GM21825 (cell line): ENCODE results near the gene PRDX2.

Experiments used
- ATAC-seq: cut with Tn5 transposase; IDR thresholded peaks from one replicate; pipeline ENCODE4 v1.9.1; 2021; ENCODE audit warnings: mild to moderate bottlenecking, moderate library complexity; ENCODE audit not compliant: unreplicated experiment

Gene PRDX2

DNA sequence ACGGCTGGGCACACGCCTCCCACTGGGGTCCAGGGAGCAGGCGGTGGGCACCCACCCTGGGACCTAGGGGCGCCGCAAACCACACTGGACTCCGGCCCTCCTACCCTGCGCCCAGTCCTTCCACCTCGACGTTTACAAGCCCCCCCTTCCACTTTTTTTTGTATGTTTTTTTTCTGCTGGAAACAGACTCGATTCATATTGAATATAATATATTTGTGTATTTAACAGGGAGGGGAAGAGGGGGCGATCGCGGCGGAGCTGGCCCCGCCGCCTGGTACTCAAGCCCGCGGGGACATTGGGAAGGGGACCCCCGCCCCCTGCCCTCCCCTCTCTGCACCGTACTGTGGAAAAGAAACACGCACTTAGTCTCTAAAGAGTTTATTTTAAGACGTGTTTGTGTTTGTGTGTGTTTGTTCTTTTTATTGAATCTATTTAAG lies 8.7 kb downstream of the PRDX2 start:
- no peak for ATAC-seq

GRCh38 chr19:12792051-12792852 lies 9.3 kb downstream of the PRDX2 start:
- no peak for ATAC-seq

DNA sequence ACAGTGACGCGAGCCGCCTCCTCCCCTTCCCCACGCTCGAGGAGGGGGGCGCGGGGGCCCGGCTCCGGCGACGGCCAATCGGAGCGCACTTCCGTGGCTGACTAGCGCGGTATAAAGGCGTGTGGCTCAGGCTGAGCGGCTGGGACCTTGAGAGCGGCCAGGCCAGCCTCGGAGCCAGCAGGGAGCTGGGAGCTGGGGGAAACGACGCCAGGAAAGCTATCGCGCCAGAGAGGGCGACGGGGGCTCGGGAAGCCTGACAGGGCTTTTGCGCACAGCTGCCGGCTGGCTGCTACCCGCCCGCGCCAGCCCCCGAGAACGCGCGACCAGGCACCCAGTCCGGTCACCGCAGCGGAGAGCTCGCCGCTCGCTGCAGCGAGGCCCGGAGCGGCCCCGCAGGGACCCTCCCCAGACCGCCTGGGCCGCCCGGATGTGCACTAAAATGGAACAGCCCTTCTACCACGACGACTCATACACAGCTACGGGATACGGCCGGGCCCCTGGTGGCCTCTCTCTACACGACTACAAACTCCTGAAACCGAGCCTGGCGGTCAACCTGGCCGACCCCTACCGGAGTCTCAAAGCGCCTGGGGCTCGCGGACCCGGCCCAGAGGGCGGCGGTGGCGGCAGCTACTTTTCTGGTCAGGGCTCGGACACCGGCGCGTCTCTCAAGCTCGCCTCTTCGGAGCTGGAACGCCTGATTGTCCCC lies 10.1 kb downstream of the PRDX2 start, which contains the start of gene JUNB:
TSS of gene JUNB (plus strand) at position 142 of the 706 bp plus-strand sequence. CDS start at position 428, 286 bp downstream.
- ATAC-seq = peak; percentile 26

GRCh38 chr19:12790628-12791344 lies 10.8 kb downstream of the PRDX2 start:
- ATAC-seq = no peak

GRCh38 chr19:12789904-12790619 lies 11.5 kb downstream of the PRDX2 start:
- ATAC-seq = peak; percentile 33

DNA sequence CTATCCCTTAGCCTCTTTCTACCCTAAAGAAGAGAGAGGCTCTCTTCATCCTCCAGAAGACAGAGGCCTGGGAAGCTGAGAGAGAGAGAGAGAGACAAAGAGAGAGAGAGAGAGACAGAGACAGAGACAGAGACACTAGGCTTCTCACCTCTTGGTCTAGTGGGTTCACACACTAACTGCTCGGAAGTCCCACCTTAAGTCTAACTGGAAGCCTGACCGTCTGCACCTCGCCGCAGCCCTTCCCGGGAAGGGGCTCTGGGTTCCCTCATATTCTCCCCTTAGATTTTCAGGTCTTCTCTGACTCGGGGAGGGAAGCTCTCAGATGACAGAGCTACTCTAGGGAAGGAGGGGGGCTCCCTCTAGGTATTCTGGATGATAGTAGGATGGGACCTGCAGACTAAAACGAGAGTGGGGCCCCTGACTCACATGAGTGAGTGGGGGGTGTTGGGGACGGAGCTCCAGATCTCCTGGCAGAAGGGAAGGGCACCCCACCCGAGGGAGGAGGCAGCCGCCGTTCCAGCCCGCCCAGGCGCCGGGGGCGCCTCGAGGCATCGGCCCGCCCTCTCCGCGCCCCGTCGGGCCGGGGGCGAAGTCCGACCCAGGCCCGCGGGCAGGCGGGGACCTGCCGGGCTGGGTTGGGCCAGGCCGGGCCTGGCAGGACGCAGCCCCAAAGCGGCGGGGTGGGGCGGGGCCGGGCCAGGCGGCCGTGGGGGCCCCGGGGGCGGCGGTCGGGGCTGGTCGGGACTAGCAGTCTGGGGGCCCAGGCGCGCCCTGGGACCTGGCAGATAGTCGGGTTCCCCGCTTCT lies 12.3 kb downstream of the PRDX2 start:
- no peak for ATAC-seq

DNA sequence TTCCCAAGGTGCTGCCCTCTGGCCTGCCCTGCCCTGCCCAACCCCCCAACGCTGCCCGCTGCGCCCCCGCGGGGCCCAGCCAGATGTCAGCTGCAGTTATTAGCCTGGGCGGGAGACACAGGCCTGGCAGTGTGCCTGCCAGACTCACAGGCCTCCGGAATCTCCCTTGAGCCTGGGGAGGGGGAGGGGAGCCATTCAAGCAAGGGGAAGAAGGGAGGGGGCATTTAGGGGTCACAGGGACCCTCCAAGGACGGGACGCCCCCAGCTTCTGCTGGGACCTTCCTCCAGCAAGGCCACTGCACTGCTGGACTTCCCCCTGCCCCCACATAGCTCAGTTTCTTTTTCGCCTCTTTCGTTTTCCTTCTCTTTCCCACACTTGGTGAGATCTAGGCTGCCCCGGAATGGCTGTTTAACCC lies 12.9 kb downstream of the PRDX2 start:
- ATAC-seq = no peak

DNA sequence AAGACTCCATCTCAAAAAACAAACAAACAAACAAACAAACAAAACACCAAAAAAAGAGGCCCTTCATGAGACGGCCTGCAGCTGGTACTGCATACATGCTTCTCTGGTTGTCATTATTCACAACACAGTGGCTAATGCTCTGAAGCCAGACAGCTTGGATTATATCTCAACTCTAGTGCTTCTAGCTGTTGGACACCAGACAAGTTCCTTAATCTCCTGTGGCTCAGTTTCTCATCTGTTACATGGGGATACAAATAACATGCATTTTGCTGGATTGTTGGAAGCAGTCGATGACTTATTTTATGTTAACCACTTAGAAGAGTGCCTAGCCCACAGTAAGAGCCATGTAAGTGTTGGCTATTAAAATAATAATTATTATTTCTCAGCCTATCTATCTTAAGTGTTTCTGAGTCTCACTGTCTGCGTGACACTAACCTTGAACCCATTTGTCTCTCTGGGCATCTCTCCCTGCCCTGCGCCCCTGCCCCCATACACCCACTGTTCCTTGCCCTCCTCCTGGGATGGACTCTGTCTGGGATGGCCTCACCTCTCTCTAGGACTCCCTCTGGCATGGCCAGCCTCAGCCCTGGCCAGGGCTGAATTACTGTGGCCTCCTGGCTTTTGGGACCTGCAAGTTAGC lies 13.4 kb downstream of the PRDX2 start:
- ATAC-seq = no peak

DNA sequence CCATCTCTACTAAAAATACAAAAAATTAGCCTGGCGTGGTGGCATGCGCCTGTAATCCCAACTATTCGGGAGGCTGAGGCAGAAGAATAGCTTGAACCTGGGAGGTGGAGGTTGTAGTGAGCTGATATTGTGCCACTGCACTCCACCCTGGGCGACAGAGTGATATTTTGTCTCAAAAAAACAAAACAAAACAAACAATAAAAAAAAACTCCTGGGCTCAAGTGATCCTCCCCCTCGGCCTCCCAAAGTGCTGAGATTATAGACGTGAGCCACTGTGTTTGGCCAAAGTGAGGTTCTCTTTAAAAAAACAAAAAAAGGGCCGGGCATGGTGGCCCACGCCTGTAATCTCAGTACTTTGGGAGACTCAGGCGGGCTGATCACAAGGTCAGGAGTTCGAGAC lies 14.1 kb downstream of the PRDX2 start:
- ATAC-seq = no peak

DNA sequence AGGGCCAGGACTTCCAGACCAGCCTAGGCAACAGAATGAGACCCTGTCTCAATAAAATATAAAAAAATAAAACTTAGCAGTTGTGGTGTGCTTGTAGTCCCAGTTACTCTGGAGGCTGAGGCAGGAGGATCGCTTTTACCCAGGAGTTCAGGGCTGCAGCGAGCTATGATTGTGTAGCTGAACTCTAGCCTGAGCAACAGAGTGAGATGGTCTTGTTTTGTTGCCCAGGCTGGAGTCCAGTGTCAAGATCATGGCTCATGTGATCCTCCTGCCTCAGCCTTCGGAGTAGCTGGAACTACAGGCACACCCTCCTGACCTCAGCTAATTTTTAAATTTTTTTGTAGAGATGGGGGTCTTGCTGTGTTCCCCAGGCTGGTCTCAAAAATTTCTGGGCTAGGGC lies 14.6 kb downstream of the PRDX2 start:
- ATAC-seq = no peak

- no peak for ATAC-seq
Measured at GRCh38 chr19:12786141-12786870, 15.3 kb downstream of the PRDX2 start.

- ATAC-seq = no peak
Measured at GRCh38 chr19:12785431-12786031, 16.1 kb downstream of the PRDX2 start.

- ATAC-seq = no peak
Measured at GRCh38 chr19:12784871-12785430, 16.6 kb downstream of the PRDX2 start.

DNA sequence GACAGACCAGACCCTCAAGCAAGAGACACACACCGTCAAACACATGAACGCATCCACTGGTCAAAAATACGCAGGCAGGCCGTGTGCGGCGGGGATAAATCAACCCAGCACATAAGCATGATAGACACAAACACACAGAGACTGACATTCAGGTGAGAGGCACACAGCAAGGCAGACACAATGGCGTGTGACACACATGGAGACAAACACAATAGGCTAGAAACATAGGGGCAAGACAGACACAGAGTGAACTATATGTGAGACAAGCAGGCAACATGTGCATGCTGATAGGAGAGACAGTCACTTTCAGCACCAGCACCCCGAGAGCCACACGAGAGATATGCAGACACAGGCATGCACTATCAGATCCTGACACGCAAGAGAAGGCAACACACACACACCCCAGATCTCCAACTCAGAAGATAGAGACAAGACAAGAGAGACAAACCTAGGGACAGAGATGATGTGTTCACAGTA lies 17.2 kb downstream of the PRDX2 start:
- no peak for ATAC-seq

DNA sequence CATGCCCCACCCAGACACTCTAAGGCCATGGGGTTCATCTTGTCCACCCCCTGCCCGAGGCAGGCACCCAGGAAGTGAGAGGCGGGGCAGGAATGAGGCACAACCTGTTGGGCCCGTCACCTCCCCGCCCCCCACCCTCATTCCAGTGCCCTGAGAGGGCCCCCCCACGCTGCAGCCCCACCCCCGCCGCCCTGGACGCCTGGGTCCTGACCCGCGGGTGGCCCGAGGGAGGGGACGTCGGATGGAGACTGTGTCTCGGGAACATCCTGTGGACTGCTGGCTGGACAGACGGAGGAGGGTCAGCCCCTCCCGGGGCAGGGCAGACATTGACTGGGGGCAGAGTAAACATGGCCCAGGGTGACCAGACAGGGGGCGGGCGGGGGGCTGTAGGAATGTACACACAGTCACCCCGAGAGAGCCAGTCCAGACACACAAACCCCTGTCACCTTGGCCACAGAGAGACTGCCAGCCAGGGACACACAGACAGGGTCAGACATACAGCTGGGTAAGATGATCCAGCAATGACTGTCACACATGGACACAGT lies 17.7 kb downstream of the PRDX2 start:
- ATAC-seq = no peak

- no peak for ATAC-seq
Measured at GRCh38 chr19:12783291-12783848, 18.2 kb downstream of the PRDX2 start.
